CD4-positive, alpha-beta T cell treated with Interleukin-1 beta for 1 hour (primary cell): ENCODE data around the gene NDUFV1.
"Not testable (repeated sequence)": the region's sequence is repeated elsewhere in the genome, so short reads cannot be mapped to it uniquely, and the experiment has no call there.

Experiments
- DNase-seq, 2 donors: peaks; one replicate each; pipeline ENCODE4 v3.0.0-alpha.2; 2020 to 2022

NDUFV1 gene

DNA sequence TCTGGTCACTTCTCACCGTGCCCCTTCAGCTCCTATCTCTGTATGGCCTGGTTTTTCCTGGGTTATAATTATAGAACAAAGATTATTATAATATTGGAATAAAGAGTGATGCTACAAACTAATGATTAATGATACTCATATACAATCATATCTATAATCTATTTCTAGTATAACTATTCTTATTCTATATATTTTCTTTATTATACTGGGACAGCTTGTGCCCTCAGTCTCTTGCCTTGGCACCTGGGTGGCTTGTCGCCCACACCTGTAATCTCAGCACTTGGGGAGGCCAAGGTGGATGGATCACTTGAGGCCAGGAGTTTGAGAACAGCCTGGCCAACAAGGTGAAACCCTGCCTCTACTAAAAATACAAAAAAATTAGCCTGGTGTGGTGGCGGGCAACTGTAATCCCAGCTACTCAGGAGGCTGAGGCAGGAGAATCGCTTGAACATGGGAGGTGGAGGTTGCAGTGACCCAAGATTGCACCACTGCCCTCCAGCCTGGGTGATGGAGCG, 53.0 kb downstream of the NDUFV1 start:
- DNase-seq: not testable (repeated sequence)

DNA sequence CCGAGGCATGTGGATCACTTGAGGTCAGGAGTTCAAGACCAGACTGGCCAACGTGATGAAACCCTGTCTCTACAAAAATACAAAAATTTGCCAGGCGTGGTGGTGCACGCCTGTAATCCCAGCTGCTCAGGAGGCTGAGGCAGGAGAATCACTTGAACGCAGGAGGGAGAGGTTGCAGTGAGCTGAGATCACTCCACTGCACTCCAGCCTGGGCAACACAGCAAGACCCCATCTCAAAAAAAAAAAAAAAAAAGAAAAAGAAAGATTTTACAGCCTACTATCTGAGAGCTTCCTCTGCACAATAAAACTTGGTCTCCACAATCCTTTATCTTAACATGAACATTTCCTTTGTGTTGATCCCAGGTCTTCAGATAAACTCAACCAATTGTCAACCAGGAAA, 54.0 kb downstream of the NDUFV1 start:
- DNase-seq: not testable (repeated sequence)
